ENCODE data around the gene ACYP2. TPM values are rescaled to one million over a fixed set of nuclear protein-coding genes. Genes with fewer than 3 reads are reported as not detected.

ACYP2 gene
- total RNA-seq, 1 donor from 2014 or later: 7.0 TPM

GRCh38 chr2:54083021-54083420, 32.4 kb upstream of the ACYP2 start:
- Mint-ChIP-seq H3K27me3 (ENCODE audit: unreplicated experiment) (no peaks in the 10 kb centered on the region), H3K4me3 (ENCODE audit: unreplicated experiment) (no peak overlapping the region), H3K9me3 (ENCODE audit: unreplicated experiment) (no peaks in the 10 kb centered on the region), H3K4me1 (ENCODE audit: unreplicated experiment) (peaks cover 8% of the 10 kb centered on the region), H3K27ac (ENCODE audit: unreplicated experiment) (no peak overlapping the region), H3K36me3 (ENCODE audit: low read depth, unreplicated experiment) (no peaks in the 10 kb centered on the region)
- no peak for TF ChIP-seq CTCF (IDR thresholded peaks at IDR 0.05; ENCODE audit: unreplicated experiment)
- no peak for DNase-seq (ENCODE audit: low spot score)

GRCh38 chr2:54083445-54083844, 32.0 kb upstream of the ACYP2 start:
- TF ChIP-seq CTCF (IDR thresholded peaks at IDR 0.05; ENCODE audit: unreplicated experiment): no peak
- H3K27ac Mint-ChIP-seq (ENCODE audit: unreplicated experiment): no peak overlapping the region
- no peaks in the 10 kb centered on the region for H3K9me3 Mint-ChIP-seq (ENCODE audit: unreplicated experiment)
- no peaks in the 10 kb centered on the region for H3K36me3 Mint-ChIP-seq (ENCODE audit: low read depth, unreplicated experiment)
- no peak for DNase-seq (ENCODE audit: low spot score)
- no peaks in the 10 kb centered on the region for H3K27me3 Mint-ChIP-seq (ENCODE audit: unreplicated experiment)
- H3K4me3 Mint-ChIP-seq (ENCODE audit: unreplicated experiment): no peak overlapping the region
- H3K4me1 Mint-ChIP-seq (ENCODE audit: unreplicated experiment): peaks cover 8% of the 10 kb centered on the region

- peak; percentile 18 for DNase-seq (ENCODE audit: low spot score)
- no peak for TF ChIP-seq CTCF (IDR thresholded peaks at IDR 0.05; ENCODE audit: unreplicated experiment)
- Mint-ChIP-seq H3K4me1 (ENCODE audit: unreplicated experiment) (peaks cover 2% of the 10 kb centered on the region), H3K9me3 (ENCODE audit: unreplicated experiment) (no peaks in the 10 kb centered on the region), H3K36me3 (ENCODE audit: low read depth, unreplicated experiment) (no peaks in the 10 kb centered on the region), H3K4me3 (ENCODE audit: unreplicated experiment) (no peak overlapping the region), H3K27ac (ENCODE audit: unreplicated experiment) (no peak overlapping the region), H3K27me3 (ENCODE audit: unreplicated experiment) (no peaks in the 10 kb centered on the region)
Observed at GRCh38 chr2:54084600-54084999, 30.8 kb upstream of the ACYP2 start.

- no peak for TF ChIP-seq CTCF (IDR thresholded peaks at IDR 0.05; ENCODE audit: unreplicated experiment)
- no peak overlapping the region for H3K27ac Mint-ChIP-seq (ENCODE audit: unreplicated experiment)
- no peaks in the 10 kb centered on the region for H3K9me3 Mint-ChIP-seq (ENCODE audit: unreplicated experiment)
Observed at GRCh38 chr2:54085069-54085468, 30.3 kb upstream of the ACYP2 start.

GRCh38 chr2:54086157-54086556, 29.3 kb upstream of the ACYP2 start:
- Mint-ChIP-seq H3K4me1 (ENCODE audit: unreplicated experiment) (peaks cover 6% of the 10 kb centered on the region), H3K27ac (ENCODE audit: unreplicated experiment) (no peak overlapping the region), H3K36me3 (ENCODE audit: low read depth, unreplicated experiment) (no peaks in the 10 kb centered on the region), H3K27me3 (ENCODE audit: unreplicated experiment) (no peaks in the 10 kb centered on the region), H3K9me3 (ENCODE audit: unreplicated experiment) (no peaks in the 10 kb centered on the region), H3K4me3 (ENCODE audit: unreplicated experiment) (no peak overlapping the region)
- no peak for TF ChIP-seq CTCF (IDR thresholded peaks at IDR 0.05; ENCODE audit: unreplicated experiment)
- DNase-seq (ENCODE audit: low spot score): no peak

More at GRCh38 chr2:54085069-54085468, 30.3 kb upstream of the ACYP2 start:
- H3K4me3 Mint-ChIP-seq (ENCODE audit: unreplicated experiment): no peak overlapping the region
- H3K27me3 Mint-ChIP-seq (ENCODE audit: unreplicated experiment): no peaks in the 10 kb centered on the region
- no peaks in the 10 kb centered on the region for H3K36me3 Mint-ChIP-seq (ENCODE audit: low read depth, unreplicated experiment)
- peaks cover 2% of the 10 kb centered on the region for H3K4me1 Mint-ChIP-seq (ENCODE audit: unreplicated experiment)
- no peak for DNase-seq (ENCODE audit: low spot score)

Data from endothelial cell (in vitro differentiated cells).